Keratinocyte (primary cell): Measurements from ENCODE around the gene UTF1.

Source experiments
- CTCF ChIP-seq, 3 experiments: IDR thresholded peaks in 1 of 3; conservative IDR thresholded peaks in 1 of 3; optimal IDR thresholded peaks in 1 of 3; 2 replicates in 2 of 3; 3 replicates in 1 of 3; pipeline versions ENCODE3 to v1.5.1; 2011; ENCODE audit warnings: low read length in 3 of 3, mild to moderate bottlenecking in 3 of 3, moderate library complexity in 2 of 3, control low read depth in 1 of 3, inconsistent platforms in 1 of 3; ENCODE audit not compliant: insufficient read depth in 2 of 3; ENCODE audit errors: extremely low read depth in 1 of 3
- EZH2 ChIP-seq: IDR thresholded peaks from one replicate; pipeline ENCODE4 v1.6.1; 2012; ENCODE audit warnings: inconsistent platforms, mild to moderate bottlenecking, low read length, moderate library complexity

- TF ChIP-seq CTCF (optimal IDR thresholded peaks at IDR 0.05 in 1 of 3, IDR thresholded peaks at IDR 0.05 in 1 of 3, conservative IDR thresholded peaks at IDR 0.05 in 1 of 3; ENCODE audit: extremely low read depth in 1 of 3, insufficient read depth in 2 of 3, low read length in 3 of 3) (no peak), EZH2 (no peak)
These were observed 10.0 kb downstream of the UTF1 start for GRCh38 chr10:133239990-133240389.
